ENCODE results near the gene CCNL2.

Gene CCNL2

GRCh38 chr1:1380860-1381259 lies 18.3 kb downstream of the CCNL2 start:
- no peak for ATAC-seq (ENCODE audit: insufficient read depth, low read depth)
- Histone ChIP-seq H3K79me2 (ENCODE audit: insufficient read depth, low read length) (peaks cover 4% of the 10 kb centered on the region; the same call in 1 of the 2 replicates), H3K9ac (ENCODE audit: low read depth, low read length) (no peak overlapping the region)

GRCh38 chr1:1377540-1378205 lies 21.5 kb downstream of the CCNL2 start:
- peaks cover 17% of the 10 kb centered on the region for H3K36me3 ChIP-seq (ENCODE audit: insufficient read depth, low read length)
- no peaks in the 10 kb centered on the region for H3K9me3 ChIP-seq (ENCODE audit: insufficient read depth, low read length, severe bottlenecking)
- no peak for DNase-seq
- no peak overlapping the region for H3K4me3 ChIP-seq (ENCODE audit: low read depth in 1 of 2, low read length in 2 of 2)
- peaks cover 29% of the 10 kb centered on the region for H3K4me1 ChIP-seq (ENCODE audit: insufficient read depth, low read length)
- no peak for ATAC-seq (ENCODE audit: insufficient read depth, low read depth)
- H3K4me2 ChIP-seq (ENCODE audit: insufficient read depth, low read length) = no peak overlapping the region
- no peak for TF ChIP-seq CTCF (IDR thresholded peaks at IDR 0.05; ENCODE audit: borderline replicate concordance, extremely low read depth, low read length, poor library complexity, severe bottlenecking)
- no peak for TF ChIP-seq EZH2 (IDR thresholded peaks at IDR 0.05; ENCODE audit: borderline replicate concordance, low read depth, low read length, severe bottlenecking)
- peaks cover 16% of the 10 kb centered on the region for H4K20me1 ChIP-seq (ENCODE audit: insufficient read depth, low read length)
- no peaks in the 10 kb centered on the region for H3K27me3 ChIP-seq (ENCODE audit: insufficient read depth, low read length, poor library complexity)
- peaks cover 30% of the 10 kb centered on the region for H3K79me2 ChIP-seq (ENCODE audit: insufficient read depth, low read length)
- no peak overlapping the region for H3K9ac ChIP-seq (ENCODE audit: low read depth, low read length)
- H2AFZ ChIP-seq (ENCODE audit: low read depth, low read length) = no peak overlapping the region
- no peak overlapping the region for H3K27ac ChIP-seq (ENCODE audit: low read length)

More at GRCh38 chr1:1380860-1381259, 18.3 kb downstream of the CCNL2 start:
- H3K9me3 ChIP-seq (ENCODE audit: insufficient read depth, low read length, severe bottlenecking) = no peaks in the 10 kb centered on the region
- no peak overlapping the region for H3K4me3 ChIP-seq (ENCODE audit: low read depth in 1 of 2, low read length in 2 of 2)
- H3K27me3 ChIP-seq (ENCODE audit: insufficient read depth, low read length, poor library complexity) = no peaks in the 10 kb centered on the region
- peaks cover 6% of the 10 kb centered on the region for H3K36me3 ChIP-seq (ENCODE audit: insufficient read depth, low read length)
- no peak for DNase-seq
- H4K20me1 ChIP-seq (ENCODE audit: insufficient read depth, low read length) = peaks cover 2% of the 10 kb centered on the region
- no peak overlapping the region for H3K27ac ChIP-seq (ENCODE audit: low read length)
- TF ChIP-seq CTCF (IDR thresholded peaks at IDR 0.05; ENCODE audit: borderline replicate concordance, extremely low read depth, low read length, poor library complexity, severe bottlenecking) (no peak), EZH2 (IDR thresholded peaks at IDR 0.05; ENCODE audit: borderline replicate concordance, low read depth, low read length, severe bottlenecking) (no peak)
- H3K4me2 ChIP-seq (ENCODE audit: insufficient read depth, low read length) = no peak overlapping the region
- peaks cover 10% of the 10 kb centered on the region for H3K4me1 ChIP-seq (ENCODE audit: insufficient read depth, low read length)
- no peak overlapping the region for H2AFZ ChIP-seq (ENCODE audit: low read depth, low read length)

GRCh38 chr1:1376551-1377226 lies 22.4 kb downstream of the CCNL2 start:
- Histone ChIP-seq H3K27me3 (ENCODE audit: insufficient read depth, low read length, poor library complexity) (no peaks in the 10 kb centered on the region), H3K79me2 (ENCODE audit: insufficient read depth, low read length) (peaks cover 30% of the 10 kb centered on the region), H3K36me3 (ENCODE audit: insufficient read depth, low read length) (peaks cover 23% of the 10 kb centered on the region), H2AFZ (ENCODE audit: low read depth, low read length) (no peak overlapping the region), H3K4me3 (ENCODE audit: low read depth in 1 of 2, low read length in 2 of 2) (peak overlapping the region in 1 of 2 experiments; percentile 94; a peak in 2 of 4 replicates), H4K20me1 (ENCODE audit: insufficient read depth, low read length) (peaks cover 23% of the 10 kb centered on the region), H3K9me3 (ENCODE audit: insufficient read depth, low read length, severe bottlenecking) (no peaks in the 10 kb centered on the region), H3K4me1 (ENCODE audit: insufficient read depth, low read length) (peaks cover 39% of the 10 kb centered on the region), H3K4me2 (ENCODE audit: insufficient read depth, low read length) (peak overlapping the region; percentile 89), H3K27ac (ENCODE audit: low read length) (peak overlapping the region; percentile 93), H3K9ac (ENCODE audit: low read depth, low read length) (peak overlapping the region; percentile 100)
- DNase-seq (no peak), ATAC-seq (ENCODE audit: insufficient read depth, low read depth) (no peak)
- no peak for TF ChIP-seq EZH2 (IDR thresholded peaks at IDR 0.05; ENCODE audit: borderline replicate concordance, low read depth, low read length, severe bottlenecking)

All from DND-41 (cell line).